HG03521 (cell line): ENCODE results near the gene LRPAP1.
"Not testable (repeated sequence)": the region's sequence is repeated elsewhere in the genome, so short reads cannot be mapped to it uniquely, and the experiment has no call there.

ENCODE experiments used
- ATAC-seq: cut with Tn5 transposase; IDR thresholded peaks from one replicate; pipeline ENCODE4 v1.9.1; 2021; ENCODE audit warnings: mild to moderate bottlenecking, moderate library complexity; ENCODE audit not compliant: unreplicated experiment

The LRPAP1 gene

GRCh38 chr4:3531879-3532750 is at the start of gene LRPAP1:
TSS of gene LRPAP1 (minus strand) at chr4:3532422. CDS start at chr4:3532412, 10 bp downstream.
- peak; percentile 79 for ATAC-seq

- not testable (repeated sequence) for ATAC-seq
Measured at GRCh38 chr4:3581334-3582090, 49.3 kb upstream of the LRPAP1 start.

- ATAC-seq: not testable (repeated sequence)
Measured at GRCh38 chr4:3580859-3581258, 48.6 kb upstream of the LRPAP1 start.

- ATAC-seq: not testable (repeated sequence)
Measured at GRCh38 chr4:3578527-3579144, 46.4 kb upstream of the LRPAP1 start.

GRCh38 chr4:3578052-3578451 is 45.8 kb upstream of the LRPAP1 start:
- ATAC-seq: not testable (repeated sequence)

- ATAC-seq: not testable (repeated sequence)
Measured at GRCh38 chr4:3577208-3577892, 45.1 kb upstream of the LRPAP1 start.

- ATAC-seq: not testable (repeated sequence)
Measured at GRCh38 chr4:3576533-3577207, 44.4 kb upstream of the LRPAP1 start.

GRCh38 chr4:3575426-3576369 is 43.5 kb upstream of the LRPAP1 start:
- not testable (repeated sequence) for ATAC-seq

- not testable (repeated sequence) for ATAC-seq
Measured at GRCh38 chr4:3574865-3575264, 42.6 kb upstream of the LRPAP1 start.

- not testable (repeated sequence) for ATAC-seq
Measured at GRCh38 chr4:3574346-3574745, 42.1 kb upstream of the LRPAP1 start.

- no peak for ATAC-seq
Measured at GRCh38 chr4:3573131-3573530, 40.9 kb upstream of the LRPAP1 start.

- no peak for ATAC-seq
Measured at GRCh38 chr4:3572363-3572762, 40.1 kb upstream of the LRPAP1 start.

- ATAC-seq: no peak
Measured at GRCh38 chr4:3571921-3572320, 39.7 kb upstream of the LRPAP1 start.

- ATAC-seq: not testable (repeated sequence)
Measured at GRCh38 chr4:3570923-3571322, 38.7 kb upstream of the LRPAP1 start.

- ATAC-seq: not testable (repeated sequence)
Measured at GRCh38 chr4:3569611-3570010, 37.4 kb upstream of the LRPAP1 start.

- ATAC-seq: not testable (repeated sequence)
Measured at GRCh38 chr4:3566701-3567100, 34.5 kb upstream of the LRPAP1 start.

GRCh38 chr4:3566301-3566700 is 34.1 kb upstream of the LRPAP1 start:
- not testable (repeated sequence) for ATAC-seq

GRCh38 chr4:3564948-3565347 is 32.7 kb upstream of the LRPAP1 start:
- not testable (repeated sequence) for ATAC-seq

GRCh38 chr4:3563403-3563802 is 31.2 kb upstream of the LRPAP1 start:
- no peak for ATAC-seq
